GM23338 (cell line): Measurements from ENCODE around the gene POLR3E. TPM values are rescaled to one million over a fixed set of nuclear protein-coding genes. Genes with fewer than 3 reads are reported as not detected.
A peak's percentile ranks its signal among the peaks of the same experiment; 100 is the strongest.

Experiments used
- ATAC-seq: fragments of 200-7000 bp; cut with Tn5 transposase; 3 replicates; pipeline ENCODE4 v1.9.1; 2020
- DNase-seq: peaks from one replicate; pipeline ENCODE4 v3.0.0-alpha.2; 2015; ENCODE audit warnings: low spot score
- H2AFZ ChIP-seq: fragments of 200-600 bp; sonication (generic); 2 replicates; pipeline ENCODE4 v1.8.0; 2016; ENCODE audit warnings: antibody characterized with exemption, mild to moderate bottlenecking, moderate library complexity
- H3F3A ChIP-seq: fragments of 200-600 bp; sonication (generic); replicated peaks from 2 replicates; pipeline ENCODE4 v1.8.0; 2017; ENCODE audit warnings: antibody characterized with exemption, mixed run types, low read depth
- H3K27ac ChIP-seq: fragments of 200-600 bp; sonication (generic); 2 replicates; pipeline ENCODE4 v1.6.1; 2016; ENCODE audit warnings: low read depth
- H3K27me3 ChIP-seq: fragments of 200-600 bp; sonication (generic); 2 replicates; pipeline ENCODE4 v1.8.0; 2016; ENCODE audit warnings: mild to moderate bottlenecking, mixed run types, moderate library complexity; ENCODE audit not compliant: insufficient read depth
- H3K36me3 ChIP-seq: fragments of 200-600 bp; sonication (generic); 2 replicates; pipeline ENCODE4 v1.8.0; 2016; ENCODE audit warnings: mild to moderate bottlenecking; ENCODE audit not compliant: insufficient read depth
- H3K4me1 ChIP-seq: fragments of 200-600 bp; sonication (generic); 2 replicates; pipeline ENCODE4 v1.8.0; 2016; ENCODE audit warnings: mild to moderate bottlenecking, moderate library complexity; ENCODE audit not compliant: insufficient read depth
- H3K4me2 ChIP-seq: fragments of 200-600 bp; sonication (generic); 2 replicates; pipeline ENCODE4 v1.7.1; 2017; ENCODE audit warnings: mixed run types
- H3K4me3 ChIP-seq: fragments of 200-600 bp; sonication (generic); 2 replicates; pipeline ENCODE4 v1.6.1; 2016; ENCODE audit warnings: mixed run types
- H3K79me2 ChIP-seq: fragments of 200-600 bp; sonication (generic); replicated peaks from 2 replicates; pipeline ENCODE4 v1.8.0; 2017; ENCODE audit warnings: mild to moderate bottlenecking; ENCODE audit not compliant: insufficient read depth
- H3K9me2 ChIP-seq: fragments of 200-600 bp; sonication (generic); 2 replicates; pipeline ENCODE4 v1.8.0; 2017; ENCODE audit not compliant: insufficient read depth
- H4K20me1 ChIP-seq: fragments of 200-600 bp; sonication (generic); replicated peaks from 2 replicates; pipeline ENCODE4 v1.8.0; 2017; ENCODE audit warnings: mild to moderate bottlenecking; ENCODE audit not compliant: insufficient read depth
- H3K27ac Mint-ChIP-seq: 2 replicates; pipeline ENCODE4 v1.8.0; 2020; ENCODE audit warnings: inconsistent platforms, mild to moderate bottlenecking, moderate library complexity, mixed read lengths
- H3K27me3 Mint-ChIP-seq: 3 replicates; pipeline ENCODE4 v1.8.0; 2022; ENCODE audit warnings: low read depth, mild to moderate bottlenecking, moderate library complexity, mixed read lengths, inconsistent platforms; ENCODE audit not compliant: insufficient read depth, poor library complexity
- H3K36me3 Mint-ChIP-seq: 3 replicates; pipeline ENCODE4 v1.8.0; 2021; ENCODE audit warnings: low read depth, mild to moderate bottlenecking, inconsistent platforms, moderate library complexity, mixed read lengths
- H3K4me1 Mint-ChIP-seq: 3 replicates; pipeline ENCODE4 v1.8.0; 2020; ENCODE audit warnings: mild to moderate bottlenecking, inconsistent platforms, mixed read lengths
- H3K4me3 Mint-ChIP-seq: 3 replicates; pipeline ENCODE4 v1.8.0; 2021; ENCODE audit warnings: moderate library complexity, mild to moderate bottlenecking, inconsistent platforms, mixed read lengths
- H3K9me3 Mint-ChIP-seq: 3 replicates; pipeline ENCODE4 v1.8.0; 2020; ENCODE audit warnings: moderate library complexity, mild to moderate bottlenecking, inconsistent platforms, mixed read lengths
- CREB1 ChIP-seq: fragments of 250-450 bp; sonication (Bioruptor Pico); IDR thresholded peaks from 2 replicates; pipeline ENCODE4 v1.5.0; 2020; ENCODE audit warnings: low read depth, mild to moderate bottlenecking, moderate library complexity
- CTCF ChIP-seq, 2 experiments: fragments of 200-600 bp in 1 of 2; sonication (generic) in 1 of 2; conservative IDR thresholded peaks; 2 replicates each; pipeline versions ENCODE4 v1.5.1 to v1.6.1; 2016 to 2017; ENCODE audit warnings: antibody characterized with exemption in 2 of 2, low read depth in 2 of 2, mild to moderate bottlenecking in 2 of 2, moderate library complexity in 1 of 2
- EZH2 ChIP-seq: fragments of 200-600 bp; sonication (generic); IDR thresholded peaks from one replicate; pipeline ENCODE4 v1.8.0; 2017; ENCODE audit warnings: antibody characterized with exemption, mild to moderate bottlenecking, low read depth; ENCODE audit not compliant: unreplicated experiment
- EZH2phosphoT487 ChIP-seq: fragments of 200-600 bp; sonication (generic); IDR thresholded peaks from one replicate; pipeline ENCODE4 v1.8.1; 2018; ENCODE audit warnings: antibody characterized with exemption; ENCODE audit not compliant: unreplicated experiment
- JUNB ChIP-seq: IDR thresholded peaks from one replicate; pipeline ENCODE4 v1.6.1; 2016; ENCODE audit warnings: antibody characterized with exemption; ENCODE audit not compliant: unreplicated experiment
- NANOG ChIP-seq: IDR thresholded peaks from 2 replicates; pipeline ENCODE4 v1.6.1; 2016; ENCODE audit warnings: antibody characterized with exemption, borderline replicate concordance
- POLR2AphosphoS5 ChIP-seq: IDR thresholded peaks from 2 replicates; pipeline ENCODE4 v1.6.1; 2016; ENCODE audit warnings: antibody characterized with exemption, low read depth
- REST ChIP-seq: IDR thresholded peaks from one replicate; pipeline ENCODE4 v1.6.1; 2018; ENCODE audit warnings: antibody characterized with exemption; ENCODE audit not compliant: unreplicated experiment
- STAT1 ChIP-seq: IDR thresholded peaks from one replicate; pipeline ENCODE4 v1.6.1; 2016; ENCODE audit warnings: antibody characterized with exemption; ENCODE audit not compliant: unreplicated experiment
- ZNF331 ChIP-seq: fragments of 250-450 bp; sonication (Bioruptor Pico); IDR thresholded peaks from 2 replicates; pipeline ENCODE4 v1.5.0; 2020; ENCODE audit warnings: low read depth, mild to moderate bottlenecking, moderate library complexity
- polyA plus RNA-seq: library from polyadenylated mRNA; unstranded; fragments of >200 nt; fragmentation: Nextera tagmentation; extraction: Ambion mirVana; gene quantifications from 2 replicates; pipeline ENCODE4 v1.2.1, GENCODE V29; 2016
- total RNA-seq: library from RNA; depleted of rRNA; stranded (reverse); fragments of >200 nt; shearing (Covaris generic); gene quantifications from 2 replicates; pipeline ENCODE4 v1.2.3, GENCODE V29; 2014
- TF ChIP-seq, protein P1 (sequence below): IDR thresholded peaks from 2 replicates; pipeline ENCODE4 v1.6.1; 2016; ENCODE audit warnings: antibody characterized with exemption

POLR3E gene
- total and polyA plus RNA-seq, 2 experiments from 2014 or later = 62.7 to 141 TPM

DNA sequence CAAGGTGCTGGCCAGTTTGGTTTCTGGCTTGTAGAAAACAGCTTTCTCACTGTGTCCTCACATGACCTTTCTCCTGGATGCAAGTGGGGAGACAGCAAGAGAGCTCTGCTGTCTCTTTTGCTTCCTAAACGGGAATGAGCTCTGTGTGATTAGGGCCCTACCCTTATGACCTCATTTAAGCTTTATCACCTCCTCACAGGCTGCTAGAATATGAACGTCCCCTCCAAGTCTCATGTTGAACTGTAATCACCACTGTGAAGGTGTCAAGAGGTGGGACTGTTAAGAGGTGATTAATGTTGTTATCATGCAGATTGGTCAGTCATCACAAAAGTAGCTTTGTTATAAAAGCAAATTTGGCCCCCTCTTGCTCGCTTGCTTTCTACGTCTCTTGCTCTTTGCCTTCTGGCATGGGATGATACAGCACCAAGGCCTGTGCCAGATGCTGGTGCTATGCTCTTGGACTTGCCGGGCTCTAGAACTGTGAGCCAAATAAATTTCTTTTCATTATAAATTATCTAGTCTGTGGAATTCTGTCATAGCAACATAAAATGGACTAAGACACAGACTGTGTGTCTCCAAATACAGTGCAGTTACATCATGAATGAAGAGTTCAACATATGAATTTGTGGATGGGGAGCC, 14.8 kb upstream of the POLR3E start:
- Histone ChIP-seq H4K20me1 (no peaks in the 10 kb centered on the region; the same call in 1 of the 2 replicates), H3K27ac (no peak overlapping the region), H3F3A (peaks cover 17% of the 10 kb centered on the region), H3K4me1 (peaks cover 15% of the 10 kb centered on the region), H3K4me3 (no peak overlapping the region), H3K36me3 (peaks cover 22% of the 10 kb centered on the region), H3K27me3 (no peaks in the 10 kb centered on the region), H3K4me2 (no peak overlapping the region), H3K79me2 (no peaks in the 10 kb centered on the region), H2AFZ (no peak overlapping the region), H3K9me2 (no peaks in the 10 kb centered on the region)
- Mint-ChIP-seq H3K27ac (no peak overlapping the region), H3K4me3 (no peak overlapping the region), H3K4me1 (peaks cover 18% of the 10 kb centered on the region), H3K36me3 (peaks cover 48% of the 10 kb centered on the region), H3K27me3 (no peaks in the 10 kb centered on the region), H3K9me3 (peaks cover 6% of the 10 kb centered on the region; the same call in 2 of the 3 replicates)
- no peak for DNase-seq
- TF ChIP-seq STAT1 (no peak), CTCF (conservative IDR thresholded peaks at IDR 0.05; ENCODE audit: low read depth in 2 of 2) (no peak), POLR2AphosphoS5 (no peak), REST (no peak), EZH2phosphoT487 (no peak)
- TF ChIP-seq, protein P1, sequence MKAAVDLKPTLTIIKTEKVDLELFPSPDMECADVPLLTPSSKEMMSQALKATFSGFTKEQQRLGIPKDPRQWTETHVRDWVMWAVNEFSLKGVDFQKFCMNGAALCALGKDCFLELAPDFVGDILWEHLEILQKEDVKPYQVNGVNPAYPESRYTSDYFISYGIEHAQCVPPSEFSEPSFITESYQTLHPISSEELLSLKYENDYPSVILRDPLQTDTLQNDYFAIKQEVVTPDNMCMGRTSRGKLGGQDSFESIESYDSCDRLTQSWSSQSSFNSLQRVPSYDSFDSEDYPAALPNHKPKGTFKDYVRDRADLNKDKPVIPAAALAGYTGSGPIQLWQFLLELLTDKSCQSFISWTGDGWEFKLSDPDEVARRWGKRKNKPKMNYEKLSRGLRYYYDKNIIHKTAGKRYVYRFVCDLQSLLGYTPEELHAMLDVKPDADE = no peak
- no peak for ATAC-seq

DNA sequence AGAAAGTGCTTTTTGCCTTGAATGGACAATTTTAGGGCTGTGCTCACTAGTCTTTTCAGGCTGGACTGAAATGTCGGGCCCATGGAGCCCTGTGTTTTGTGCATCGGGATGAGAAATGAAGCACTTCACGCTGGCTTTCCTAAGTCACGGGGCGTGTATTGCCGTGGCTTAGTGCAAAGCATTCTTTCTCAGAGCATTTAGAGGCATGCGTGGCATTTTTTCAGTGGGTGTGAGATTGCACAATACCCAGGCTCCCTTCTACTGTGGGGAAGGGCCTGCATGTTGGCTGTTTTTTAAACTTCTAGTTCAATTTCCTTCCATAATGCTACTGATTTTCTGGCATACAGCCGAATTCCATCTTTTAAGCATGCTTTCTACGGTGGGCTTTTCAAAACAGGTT, 12.6 kb upstream of the POLR3E start:
- H3K27ac Mint-ChIP-seq = peak overlapping the region; percentile 66; the same call in 1 of the 2 replicates
- Histone ChIP-seq H3K4me3 (no peak overlapping the region), H3K9me2 (no peaks in the 10 kb centered on the region), H3F3A (peaks cover 8% of the 10 kb centered on the region; the same call in 1 of the 2 replicates), H3K79me2 (no peaks in the 10 kb centered on the region), H3K36me3 (peaks cover 22% of the 10 kb centered on the region), H3K27me3 (no peaks in the 10 kb centered on the region), H3K27ac (peak overlapping the region; percentile 81), H3K4me2 (no peak overlapping the region), H4K20me1 (no peaks in the 10 kb centered on the region), H3K4me1 (peaks cover 10% of the 10 kb centered on the region), H2AFZ (no peak overlapping the region)
- DNase-seq (no peak), ATAC-seq (no peak)
- H3K36me3 Mint-ChIP-seq = peaks cover 45% of the 10 kb centered on the region
- H3K9me3 Mint-ChIP-seq = peaks cover 6% of the 10 kb centered on the region; the same call in 2 of the 3 replicates
- H3K27me3 Mint-ChIP-seq = no peaks in the 10 kb centered on the region
- H3K4me1 Mint-ChIP-seq = peaks cover 10% of the 10 kb centered on the region
- H3K4me3 Mint-ChIP-seq = no peak overlapping the region
- no peak for TF ChIP-seq NANOG
- no peak for TF ChIP-seq REST
- TF ChIP-seq ZNF331 (CRISPR knock-in tag) = no peak
- no peak for TF ChIP-seq CREB1
- TF ChIP-seq STAT1 = no peak
- no peak for TF ChIP-seq JUNB
- no peak for TF ChIP-seq EZH2
